VCaP (cell line): Measurements from ENCODE around the gene PIEZO1.

Experiments
- H3K27ac ChIP-seq: fragments of 450-650 bp; 2 replicates; pipeline ENCODE4 v1.5.1; 2017
- TF ChIP-seq, protein P1 (sequence below): fragments of 450-650 bp; conservative IDR thresholded peaks from 2 replicates; pipeline ENCODE4 v1.5.1; 2017; ENCODE audit warnings: mild to moderate bottlenecking, moderate library complexity

The PIEZO1 gene

GRCh38 chr16:88694221-88695087 is 90.6 kb downstream of the PIEZO1 start:
- H3K27ac ChIP-seq = no peak overlapping the region
- TF ChIP-seq, protein P1, sequence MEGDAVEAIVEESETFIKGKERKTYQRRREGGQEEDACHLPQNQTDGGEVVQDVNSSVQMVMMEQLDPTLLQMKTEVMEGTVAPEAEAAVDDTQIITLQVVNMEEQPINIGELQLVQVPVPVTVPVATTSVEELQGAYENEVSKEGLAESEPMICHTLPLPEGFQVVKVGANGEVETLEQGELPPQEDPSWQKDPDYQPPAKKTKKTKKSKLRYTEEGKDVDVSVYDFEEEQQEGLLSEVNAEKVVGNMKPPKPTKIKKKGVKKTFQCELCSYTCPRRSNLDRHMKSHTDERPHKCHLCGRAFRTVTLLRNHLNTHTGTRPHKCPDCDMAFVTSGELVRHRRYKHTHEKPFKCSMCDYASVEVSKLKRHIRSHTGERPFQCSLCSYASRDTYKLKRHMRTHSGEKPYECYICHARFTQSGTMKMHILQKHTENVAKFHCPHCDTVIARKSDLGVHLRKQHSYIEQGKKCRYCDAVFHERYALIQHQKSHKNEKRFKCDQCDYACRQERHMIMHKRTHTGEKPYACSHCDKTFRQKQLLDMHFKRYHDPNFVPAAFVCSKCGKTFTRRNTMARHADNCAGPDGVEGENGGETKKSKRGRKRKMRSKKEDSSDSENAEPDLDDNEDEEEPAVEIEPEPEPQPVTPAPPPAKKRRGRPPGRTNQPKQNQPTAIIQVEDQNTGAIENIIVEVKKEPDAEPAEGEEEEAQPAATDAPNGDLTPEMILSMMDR = no peak

DNA sequence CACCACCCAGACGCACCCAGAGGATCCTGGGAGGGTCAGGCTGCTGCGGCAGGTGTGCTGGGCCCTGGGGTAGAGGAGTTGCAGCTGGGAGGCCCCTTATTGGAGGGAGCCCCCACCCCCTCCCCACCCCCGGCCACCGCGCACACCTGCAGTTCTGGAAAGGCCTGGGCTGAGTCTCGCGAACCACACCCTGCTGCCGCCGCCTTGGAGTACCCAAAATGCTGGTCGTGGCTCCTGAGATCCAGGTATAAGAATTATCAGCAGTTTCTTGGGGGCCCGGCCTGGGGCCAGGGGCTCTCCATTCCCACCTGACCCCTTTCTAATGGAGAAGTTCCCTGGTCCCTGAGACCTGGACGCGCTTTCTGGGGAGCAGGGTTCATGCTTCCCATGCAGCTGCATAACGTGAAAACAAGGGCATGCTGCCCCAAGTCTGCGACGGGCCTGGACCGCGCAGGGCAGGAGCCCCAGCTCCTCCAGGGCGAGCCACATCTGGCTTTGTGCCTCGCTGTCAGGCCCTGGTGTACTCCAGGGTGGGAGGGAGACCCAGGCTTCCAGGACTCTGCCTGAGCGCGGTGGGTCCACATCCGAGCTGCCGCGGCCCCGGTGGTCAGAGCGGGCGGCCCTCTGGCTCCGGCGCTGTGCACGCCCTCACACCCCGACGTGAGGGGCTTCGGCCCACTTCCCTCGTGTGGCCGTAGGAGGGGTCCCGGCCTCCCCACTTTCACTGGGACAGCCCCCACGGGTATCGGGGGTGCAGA is 91.4 kb downstream of the PIEZO1 start:
- TF ChIP-seq, protein P1 = no peak
- H3K27ac ChIP-seq = no peak overlapping the region

DNA sequence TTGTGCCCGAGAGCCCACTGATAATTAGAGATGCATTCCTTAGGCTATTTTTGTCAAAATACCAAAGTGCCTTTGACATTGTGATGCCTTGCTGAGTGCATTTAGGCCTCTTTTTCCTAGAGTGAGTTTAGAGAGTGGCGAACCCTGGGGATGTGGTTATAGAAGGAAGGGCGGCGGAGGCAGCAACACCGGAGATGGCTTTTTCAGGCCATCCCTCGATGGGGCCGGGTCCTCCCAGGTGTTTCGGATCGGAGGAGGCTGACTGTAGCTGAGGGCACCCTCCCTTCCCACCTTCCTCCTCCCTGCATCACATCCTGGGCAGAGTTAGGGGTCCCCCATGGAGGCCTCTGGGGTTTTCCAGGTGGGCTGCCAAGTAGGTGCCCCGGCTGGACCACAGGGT is 92.2 kb downstream of the PIEZO1 start:
- TF ChIP-seq, protein P1 = no peak
- H3K27ac ChIP-seq = no peak overlapping the region

- no peak overlapping the region for H3K27ac ChIP-seq
- TF ChIP-seq, protein P1 = no peak
Measured at GRCh38 chr16:88691924-88692560, 93.0 kb downstream of the PIEZO1 start.

DNA sequence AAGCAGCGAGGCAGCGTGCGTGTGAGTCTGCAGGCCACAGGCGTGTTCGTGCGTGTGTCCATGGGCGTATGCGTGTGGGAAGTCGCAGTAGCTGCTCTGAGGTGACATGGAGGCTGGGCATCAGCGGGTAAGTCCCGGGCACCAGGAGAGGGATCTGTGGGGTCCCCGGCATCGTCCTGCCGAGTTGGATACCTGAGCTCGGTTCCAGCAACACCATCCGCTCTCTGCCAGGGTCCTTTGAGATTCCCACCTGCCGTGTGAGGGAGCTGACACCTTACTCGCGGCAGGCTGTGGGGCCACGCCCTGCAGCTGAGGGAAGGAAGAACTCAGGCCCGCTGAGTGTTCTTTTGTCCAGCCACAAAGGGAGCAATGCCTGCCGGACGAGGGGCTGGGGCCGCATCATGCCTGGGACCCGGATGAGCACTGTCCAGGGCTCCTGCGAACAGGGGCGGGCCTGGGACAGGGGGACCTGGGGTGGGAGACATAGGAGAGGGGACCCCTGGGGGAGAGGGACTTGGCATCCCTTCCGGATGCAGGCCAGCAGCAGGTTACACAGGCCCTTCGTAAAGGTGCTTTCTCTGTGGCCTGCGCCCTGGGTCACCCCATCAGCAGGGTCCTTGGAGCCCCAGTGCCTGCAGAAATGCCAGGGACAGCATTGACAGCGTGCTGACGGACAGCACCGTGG is 93.7 kb downstream of the PIEZO1 start:
- TF ChIP-seq, protein P1 = no peak
- no peak overlapping the region for H3K27ac ChIP-seq

GRCh38 chr16:88690341-88691128 is 94.5 kb downstream of the PIEZO1 start:
- TF ChIP-seq, protein P1 = no peak
- no peak overlapping the region for H3K27ac ChIP-seq
